IMR-90 (cell line): ENCODE measurements around the gene PATJ. TPM values are rescaled to one million over a fixed set of nuclear protein-coding genes. Genes with fewer than 3 reads are reported as not detected.

Source experiments
- ATAC-seq: fragments of 200-7000 bp; cut with Tn5 transposase; 2 replicates; pipeline ENCODE4 v1.9.1; 2020; ENCODE audit warnings: low read depth, mild to moderate bottlenecking, moderate library complexity
- BruUV-seq: library from RNA; stranded (reverse); fragments of 400-500 nt; replicated peaks from 2 replicates; lab custom pipeline; 2021; lab: Mats Ljungman, UMichigan
- CTCF ChIA-PET: fragments of 300-600 bp; formaldehyde crosslinking; extraction: SDS; loops from one replicate; lab custom pipeline; 2021; ENCODE audit warnings: antibody characterized with exemption; lab: Yijun Ruan, JAX
- POLR2A ChIA-PET: fragments of 300-600 bp; sonication (Branson Sonifier 250); formaldehyde crosslinking; loops from one replicate; lab custom pipeline; 2022; ENCODE audit warnings: antibody characterized with exemption; ENCODE audit not compliant: unreplicated experiment; lab: Charles Lee
- DNase-seq: peaks from one replicate; pipeline ENCODE4 v3.0.0; 2013
- H2AFZ ChIP-seq: replicated peaks from 2 replicates; pipeline ENCODE3; 2013; ENCODE audit warnings: low read length, mild to moderate bottlenecking; ENCODE audit not compliant: poor library complexity
- H2AK5ac ChIP-seq: 2 replicates; pipeline ENCODE4 v1.6.1; 2013; ENCODE audit warnings: low read depth, low read length, inconsistent platforms
- H2AK9ac ChIP-seq: replicated peaks from 2 replicates; pipeline ENCODE3; 2013; ENCODE audit warnings: mild to moderate bottlenecking, low read depth, low read length, moderate library complexity; ENCODE audit not compliant: poor library complexity
- H2BK120ac ChIP-seq: 2 replicates; pipeline ENCODE4 v1.6.1; 2013; ENCODE audit warnings: low read depth, low read length, inconsistent platforms
- H2BK15ac ChIP-seq: 3 replicates; pipeline ENCODE4 v1.6.1; 2013; ENCODE audit warnings: low read depth, low read length, inconsistent platforms
- H2BK20ac ChIP-seq: 2 replicates; pipeline ENCODE4 v1.6.1; 2013; ENCODE audit warnings: low read depth, mild to moderate bottlenecking, inconsistent platforms, low read length, moderate library complexity
- H2BK5ac ChIP-seq: 2 replicates; pipeline ENCODE4 v1.6.1; 2013; ENCODE audit warnings: mild to moderate bottlenecking, low read depth, low read length, inconsistent platforms; ENCODE audit not compliant: poor library complexity, severe bottlenecking
- H3K14ac ChIP-seq: replicated peaks from 2 replicates; pipeline ENCODE4 v1.6.1; 2013; ENCODE audit warnings: low read depth, low read length, inconsistent platforms
- H3K18ac ChIP-seq: 2 replicates; pipeline ENCODE4 v1.6.1; 2013; ENCODE audit warnings: low read depth, low read length, control low read depth
- H3K23ac ChIP-seq: 2 replicates; pipeline ENCODE4 v1.6.1; 2013; ENCODE audit warnings: low read depth, low read length, inconsistent platforms
- H3K27ac ChIP-seq: 2 replicates; pipeline ENCODE4 v1.5.1; 2013; ENCODE audit warnings: mild to moderate bottlenecking, control low read depth, low read length; ENCODE audit not compliant: insufficient read depth
- H3K27me3 ChIP-seq: 2 replicates; pipeline ENCODE4 v1.6.1; 2013; ENCODE audit warnings: low read length; ENCODE audit not compliant: control insufficient read depth, insufficient read depth
- H3K36me3 ChIP-seq: 2 replicates; pipeline ENCODE4 v1.6.1; 2013; ENCODE audit warnings: low read length, mixed read lengths; ENCODE audit not compliant: control insufficient read depth, insufficient read depth
- H3K4ac ChIP-seq: 2 replicates; pipeline ENCODE4 v1.6.1; 2013; ENCODE audit warnings: low read depth, low read length, inconsistent platforms
- H3K4me1 ChIP-seq: 2 replicates; pipeline ENCODE4 v1.6.1; 2013; ENCODE audit warnings: low read length, mixed read lengths; ENCODE audit not compliant: control insufficient read depth, insufficient read depth
- H3K4me2 ChIP-seq: 2 replicates; pipeline ENCODE4 v1.6.1; 2013; ENCODE audit warnings: low read depth, mild to moderate bottlenecking, control low read depth, low read length, moderate library complexity
- H3K4me3 ChIP-seq: 2 replicates; pipeline ENCODE4 v1.5.1; 2013; ENCODE audit warnings: low read depth, mild to moderate bottlenecking, control low read depth, low read length, moderate library complexity; ENCODE audit not compliant: insufficient read depth
- H3K56ac ChIP-seq: 2 replicates; pipeline ENCODE4 v1.6.1; 2013; ENCODE audit warnings: low read length, inconsistent platforms; ENCODE audit not compliant: insufficient read depth; ENCODE audit errors: extremely low read depth
- H3K79me1 ChIP-seq, 2 experiments: 2 replicates each; pipeline ENCODE4 v1.6.1; 2013; ENCODE audit warnings: low read length in 2 of 2, inconsistent platforms in 1 of 2, low read depth in 1 of 2
- H3K9ac ChIP-seq: 2 replicates; pipeline ENCODE4 v1.6.1; 2013; ENCODE audit warnings: low read depth, low read length, control low read depth
- H3K9me1 ChIP-seq: 2 replicates; pipeline ENCODE4 v1.6.1; 2013; ENCODE audit warnings: low read length, inconsistent platforms; ENCODE audit not compliant: insufficient read depth
- H3K9me3 ChIP-seq: 2 replicates; pipeline ENCODE4 v1.6.1; 2013; ENCODE audit warnings: low read length; ENCODE audit not compliant: control insufficient read depth, insufficient read depth
- H4K20me1 ChIP-seq: 2 replicates; pipeline ENCODE4 v1.6.1; 2013; ENCODE audit warnings: low read length, inconsistent platforms; ENCODE audit not compliant: insufficient read depth
- H4K5ac ChIP-seq: 2 replicates; pipeline ENCODE4 v1.6.1; 2013; ENCODE audit warnings: mild to moderate bottlenecking, low read depth, low read length, control low read depth
- H4K8ac ChIP-seq, 2 experiments: 2 replicates each; pipeline ENCODE4 v1.6.1; 2013; ENCODE audit warnings: low read depth in 2 of 2, low read length in 2 of 2, control low read depth in 1 of 2, inconsistent platforms in 1 of 2
- H4K91ac ChIP-seq: 2 replicates; pipeline ENCODE4 v1.6.1; 2013; ENCODE audit warnings: low read depth, low read length, inconsistent platforms; ENCODE audit not compliant: insufficient read depth
- MXI1 ChIP-seq: IDR thresholded peaks from 2 replicates; pipeline ENCODE4 v1.6.1; 2012; ENCODE audit warnings: low read depth, mild to moderate bottlenecking, low read length, moderate library complexity, borderline replicate concordance
- RFX5 ChIP-seq: IDR thresholded peaks from 2 replicates; pipeline ENCODE4 v1.8.0; 2012; ENCODE audit warnings: low read depth, mild to moderate bottlenecking, low read length, moderate library complexity
- WGBS, 2 experiments: methylation state at CpG; one replicate each; pipeline versions ENCODE4 v1.1.5 to v1.1.7; 2013; ENCODE audit warnings: missing lambda C conversion rate in 2 of 2; ENCODE audit not compliant: insufficient read length in 1 of 2; ENCODE audit errors: extremely low coverage in 2 of 2; 5-methylcytosine and 5-hydroxymethylcytosine counted together
- dilution Hi-C: fragments of 300-500 bp; cut with HindIII; formaldehyde crosslinking; loops from one replicate; pipeline ENCODE4 v1.14.3; 2018; ENCODE audit warnings: low sequenced_read_pairs; ENCODE audit not compliant: unreplicated experiment
- in situ Hi-C: fragments of 300-500 bp; cut with MboI; formaldehyde crosslinking; loops from 3 replicates; pipeline ENCODE4 v1.14.3; 2019; ENCODE audit warnings: low sequenced_read_pairs, inconsistent platforms, mixed read lengths
- intact Hi-C: fragments of 100-400 bp; cut with micrococcal nuclease; formaldehyde crosslinking; loops from 2 replicates; pipeline ENCODE4 v1.10.0; 2022
- microRNA-seq, 2 experiments: library from miRNA; stranded (forward) in 1 of 2; unstranded in 1 of 2; fragments of 10-50 nt in 1 of 2; fragments of <30 nt in 1 of 2; gene quantifications in 1 of 2; microRNA quantifications in 1 of 2; one replicate each; pipeline versions ENCODE3 to v1.1.0; 2013 to 2020; ENCODE audit not compliant: insufficient read depth in 1 of 2, insufficient read length in 1 of 2, unreplicated experiment in 1 of 2
- polyA plus RNA-seq, 3 experiments: library from polyadenylated mRNA; depleted of rRNA; stranded (reverse); fragments of >200 nt; gene quantifications; 2 replicates each; pipeline ENCODE4 v1.2.3, GENCODE V29; 2012; ENCODE audit warnings: low replicate concordance in 1 of 3
- small RNA-seq, 5 experiments: library from RNA; depleted of rRNA; stranded (forward); fragments of <200 nt; gene quantifications; one replicate each; pipeline ENCODE3, GENCODE V24; 2012
- total RNA-seq: library from RNA; depleted of rRNA; stranded (reverse); fragments of >200 nt; gene quantifications from 2 replicates; pipeline ENCODE4 v1.2.3, GENCODE V29; 2012; rRNA removed

Gene PATJ
- total and polyA plus RNA-seq, 2 of the 4 experiments (the other 2 are of a cell fraction): 2.0 to 3.4 TPM

GRCh38 chr1:62227496-62227895 lies 485.2 kb downstream of the PATJ start:
- CTCF ChIA-PET: no interaction called here

More at GRCh38 chr1:62227496-62227895, 485.2 kb downstream of the PATJ start:
- Histone ChIP-seq H3K4me1 (no peaks in the 10 kb centered on the region), H3K27ac (no peak overlapping the region), H4K91ac (no peak overlapping the region), H4K8ac (no peak overlapping the region), H3K18ac (no peak overlapping the region), H3K4me3 (no peak overlapping the region), H3K23ac (no peak overlapping the region), H2AFZ (no peak overlapping the region), H2AK5ac (no peak overlapping the region), H3K9me3 (peaks cover 16% of the 10 kb centered on the region), H4K20me1 (no peaks in the 10 kb centered on the region), H3K27me3 (no peaks in the 10 kb centered on the region), H4K5ac (no peak overlapping the region), H3K14ac (no peak overlapping the region), H2BK15ac (no peak overlapping the region), H3K79me1 (no peaks in the 10 kb centered on the region), H3K4me2 (no peak overlapping the region), H3K9ac (no peak overlapping the region), H2BK120ac (no peak overlapping the region), H2BK5ac (no peak overlapping the region), H2BK20ac (no peak overlapping the region), H3K9me1 (no peaks in the 10 kb centered on the region), H3K4ac (no peak overlapping the region), H3K56ac (no peak overlapping the region), H2AK9ac (no peak overlapping the region), H3K36me3 (no peaks in the 10 kb centered on the region)
- no TSS peak for BruUV-seq
- TF ChIP-seq RFX5 (no peak), MXI1 (no peak)
- POLR2A ChIA-PET: no interaction called here
- dilution Hi-C loops: no loop called here
- DNase-seq: no peak
- in situ Hi-C loops: no loop called here
- WGBS, 2 experiments: 87% methylated on average over 9 of the region's 11 CpGs; no CpG with 5 or more reads in 1 of the 2 experiments
- no peak for ATAC-seq
- intact Hi-C loops: no loop called here

Small RNA genes lying within 50 kb of the gene (microRNA-seq; reads per million reads assigned to microRNA genes)
- gene LAMTOR5P1 (ENCODE audit: insufficient read depth, insufficient read length) (not detected), gene MIR3116-1 (ENCODE audit: insufficient read depth in 1 of 2, insufficient read length in 1 of 2, unreplicated experiment in 1 of 2) (0 reads per million in 2 experiments), gene MIR3116-2 (ENCODE audit: unreplicated experiment) (not detected), gene RN7SL180P (ENCODE audit: insufficient read depth, insufficient read length) (not detected), gene RNU6-1177P (ENCODE audit: insufficient read depth, insufficient read length) (not detected), gene RNU6-414P (ENCODE audit: insufficient read depth, insufficient read length) (not detected)

Small RNA genes lying within 50 kb of the gene (small RNA-seq; reads per million reads assigned to genes)
- gene LAMTOR5P1 (0 reads per million in 5 experiments), gene MIR3116-1 (0 reads per million in 5 experiments), gene RN7SL180P (0 reads per million in 5 experiments), gene RNU6-1177P (0 reads per million in 5 experiments), gene RNU6-414P (0 to 0.16 (median 0) reads per million in 5 experiments)

Other genes starting within 250 kb of the PATJ start
- gene TM2D1, start 17.3 kb upstream of the PATJ start, total RNA-seq: 14.3 and 21.4 TPM in 2 replicates
- gene TM2D1, start 17.3 kb upstream of the PATJ start, polyA plus RNA-seq (2012; rRNA removed): 32.7 and 35.2 TPM in 2 replicates